Spleen (tissue), 11 donors: ENCODE results near the gene MIEN1. TPM values are rescaled to one million over a fixed set of nuclear protein-coding genes. Genes with fewer than 3 reads are reported as not detected.
A peak's percentile ranks its signal among the peaks of the same experiment; 100 is the strongest.

Experiments used
- DNase-seq: peaks from one replicate; pipeline ENCODE4 v3.0.0-alpha.2; 2020
- H3K27ac ChIP-seq, 8 donors: fragments of 200-600 bp; sonication (generic) in 7 of 8; 1 replicate in 4 of 8; 2 replicates in 4 of 8; pipeline versions ENCODE4 v1.5.0 to v1.8.0; 2016 to 2021; ENCODE audit warnings: inconsistent platforms in 4 of 8, mild to moderate bottlenecking in 4 of 8, moderate library complexity in 1 of 8
- H3K27me3 ChIP-seq, 7 donors: fragments of 200-600 bp; sonication (generic) in 6 of 7; replicated peaks in 1 of 7; 1 replicate in 4 of 7; 2 replicates in 3 of 7; pipeline versions ENCODE4 v1.5.0 to v1.8.0; 2016 to 2021; ENCODE audit warnings: inconsistent platforms in 3 of 7, mild to moderate bottlenecking in 1 of 7
- H3K36me3 ChIP-seq, 6 donors: fragments of 200-600 bp; sonication (generic) in 5 of 6; 1 replicate in 4 of 6; 2 replicates in 2 of 6; pipeline versions ENCODE4 v1.5.0 to v1.8.0; 2016 to 2021; ENCODE audit warnings: inconsistent platforms in 2 of 6
- H3K4me1 ChIP-seq, 6 donors: fragments of 200-600 bp; sonication (generic) in 5 of 6; 1 replicate in 3 of 6; 2 replicates in 3 of 6; pipeline versions ENCODE4 v1.5.0 to v1.8.0; 2016 to 2021; ENCODE audit warnings: inconsistent platforms in 3 of 6
- H3K4me3 ChIP-seq, 8 donors: fragments of 200-600 bp; sonication (generic) in 7 of 8; 1 replicate in 4 of 8; 2 replicates in 4 of 8; pipeline versions ENCODE4 v1.5.0 to v1.8.0; 2016 to 2021; ENCODE audit warnings: inconsistent platforms in 4 of 8, mild to moderate bottlenecking in 4 of 8, moderate library complexity in 2 of 8
- H3K9me3 ChIP-seq, 8 donors: fragments of 200-600 bp; sonication (generic) in 7 of 8; 1 replicate in 4 of 8; 2 replicates in 4 of 8; pipeline versions ENCODE4 v1.5.0 to v1.8.0; 2016 to 2021; ENCODE audit warnings: inconsistent platforms in 4 of 8
- POLR2A ChIP-seq, 3 donors: fragments of 450-650 bp; IDR thresholded peaks; one replicate each; pipeline ENCODE4 v1.5.1; 2017; ENCODE audit warnings: antibody characterized with exemption in 3 of 3, mild to moderate bottlenecking in 1 of 3
- POLR2AphosphoS5 ChIP-seq, 3 donors: sonication (generic); formaldehyde crosslinking; IDR thresholded peaks; one replicate each; pipeline ENCODE4 v1.5.1; 2017; ENCODE audit warnings: antibody characterized with exemption in 3 of 3
- WGBS, 5 donors: extraction: QIAGEN DNeasy Blood & Tissue Kit in 3 of 5; methylation state at CpG; one replicate each; pipeline versions ENCODE4 v1.1.5 to v1.1.7; 2013 to 2018; 5-methylcytosine and 5-hydroxymethylcytosine counted together
- intact Hi-C: fragments of 100-400 bp; cut with DNase I; formaldehyde crosslinking; loops from one replicate; pipeline ENCODE4 v1.15.0; 2023; ENCODE audit warnings: low total_unique reads
- polyA plus RNA-seq, 3 donors: library from polyadenylated mRNA; stranded (reverse); fragments of 200-250 nt; gene quantifications; one replicate each; pipeline ENCODE4 v1.2.1, GENCODE V29; 2013
- total RNA-seq, 7 donors: library from RNA; depleted of rRNA in 3 of 7; stranded (reverse); fragments of >200 nt in 3 of 7; fragmentation: NEBNext Ultra II Directional in 4 of 7; extraction: Animal tissue kit (Norgen Biotek cat#: 25700) in 4 of 7; gene quantifications; one replicate each; pipeline versions ENCODE4 v1.1.0 to v1.2.1, GENCODE V29; 2016 to 2021
- TF ChIP-seq, protein P1 (sequence below), 11 experiments: fragments of 200-600 bp in 7 of 11; fragments of 450-650 bp in 4 of 11; sonication (generic) in 4 of 11; IDR thresholded peaks in 8 of 11; conservative IDR thresholded peaks in 3 of 11; 1 replicate in 7 of 11; 2 replicates in 4 of 11; pipeline versions ENCODE4 v1.4.0 to v1.8.0; 2016 to 2021; ENCODE audit warnings: antibody characterized with exemption in 11 of 11, inconsistent platforms in 4 of 11, mild to moderate bottlenecking in 1 of 11
- donor health status: healthy with polysubstance abuse.
- donor health status: DM: no; HTN: no; CAD: no; lungs with moderate emphysema.
- donor health status: DM: no; HTN: no; CAD: no.
- donor health status: Bipolar disorder and iron deficiency.
- donor health status: healthy.
- donor health status: DM: no; HTN: no; CAD: no.
- donor health status: DM: yes; HTN: yes; CAD: no.

MIEN1 gene
- total and polyA plus RNA-seq, 10 donors = 28.0 to 85.2 (median 51.5) TPM

DNA sequence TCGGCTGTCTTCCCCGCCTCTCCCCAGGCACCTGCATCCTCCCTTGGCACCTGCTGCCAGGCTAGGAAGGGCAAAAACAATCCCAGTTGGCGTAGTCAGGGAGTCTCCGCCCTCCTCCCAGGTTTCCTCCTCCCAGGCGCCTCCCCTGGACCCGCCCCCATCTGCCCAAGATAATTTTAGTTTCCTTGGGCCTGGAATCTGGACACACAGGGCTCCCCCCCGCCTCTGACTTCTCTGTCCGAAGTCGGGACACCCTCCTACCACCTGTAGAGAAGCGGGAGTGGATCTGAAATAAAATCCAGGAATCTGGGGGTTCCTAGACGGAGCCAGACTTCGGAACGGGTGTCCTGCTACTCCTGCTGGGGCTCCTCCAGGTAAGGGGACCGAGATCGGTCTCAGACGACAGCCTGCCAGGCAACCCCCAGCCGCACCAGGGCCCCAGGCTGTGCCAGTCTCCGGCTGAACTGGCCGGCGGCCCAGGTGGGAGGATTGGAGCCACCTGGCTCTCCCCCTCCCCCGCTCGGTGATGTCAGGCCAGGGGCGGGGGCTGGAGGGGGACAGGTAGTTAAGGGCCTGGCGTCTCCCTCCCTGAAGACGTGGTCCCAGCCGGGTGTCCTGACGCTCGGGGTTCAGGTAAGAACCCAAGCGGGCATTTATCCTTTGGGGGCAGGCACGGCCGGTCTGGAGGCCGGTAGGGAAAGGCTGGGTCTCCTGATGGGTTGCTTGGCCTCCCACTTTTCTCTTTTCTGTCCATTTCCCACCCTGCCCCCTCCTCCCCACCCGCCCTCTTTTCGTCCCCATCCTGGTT, 7.6 kb upstream of the MIEN1 start, which contains the start of gene GRB7:
Gene GRB7 (plus strand): TSS at position 179 of the 808 bp plus-strand sequence. CDS start 4,364 bp downstream, outside the sequence.
- H3K4me3 ChIP-seq = peak within 1 kb of the TSS in 6 of 8 donors; percentile 14 to 59 (median 18)
- H3K4me1 ChIP-seq = peaks cover 7 to 43% (median 31%) of the 10 kb centered on the region in 6 donors
- peak within 1 kb of the TSS in 1 of 8 donors; percentile 45 for H3K27ac ChIP-seq

DNA sequence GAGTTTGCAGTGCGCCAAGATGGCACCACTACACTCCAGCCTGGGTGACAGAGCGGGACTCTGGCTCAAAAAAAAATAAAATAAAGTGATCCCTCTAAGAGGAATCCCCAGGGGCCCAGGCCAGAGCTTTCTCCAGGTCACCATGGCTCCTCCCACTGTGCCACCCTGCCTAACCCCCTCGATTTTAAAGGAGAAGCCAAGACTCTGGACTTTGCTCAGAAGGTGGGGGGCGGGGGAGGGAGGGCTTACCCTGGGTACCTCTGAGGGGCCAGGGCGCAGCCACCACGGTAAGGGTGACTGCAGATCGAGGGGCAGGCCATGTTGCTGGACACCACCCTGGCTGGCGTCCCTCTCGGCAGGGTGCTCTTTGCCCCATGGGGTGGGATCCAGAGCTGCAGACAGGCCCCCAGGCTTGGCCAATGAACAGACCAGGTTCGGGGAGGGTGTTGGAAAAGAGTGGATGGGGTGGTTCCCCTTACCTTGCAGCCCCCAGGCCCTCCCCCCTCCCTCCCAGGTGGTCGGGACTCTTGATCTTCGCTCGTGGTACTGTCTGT, 7.0 kb upstream of the MIEN1 start:
- peaks cover 7 to 43% (median 31%) of the 10 kb centered on the region in 6 donors for H3K4me1 ChIP-seq
- no peaks in the 10 kb centered on the region for H3K9me3 ChIP-seq
- peak overlapping the region in 5 of 8 donors; percentile 10 to 59 (median 17) for H3K4me3 ChIP-seq
- 60 to 74% (median 61%) methylated on average over 7 to 13 of the region's 13 CpGs for WGBS, 5 donors
- intact Hi-C loops = no loop called here
- TF ChIP-seq POLR2A (IDR thresholded peaks at IDR 0.05) (no peak), POLR2AphosphoS5 (IDR thresholded peaks at IDR 0.05) (no peak)
- TF ChIP-seq, protein P1, sequence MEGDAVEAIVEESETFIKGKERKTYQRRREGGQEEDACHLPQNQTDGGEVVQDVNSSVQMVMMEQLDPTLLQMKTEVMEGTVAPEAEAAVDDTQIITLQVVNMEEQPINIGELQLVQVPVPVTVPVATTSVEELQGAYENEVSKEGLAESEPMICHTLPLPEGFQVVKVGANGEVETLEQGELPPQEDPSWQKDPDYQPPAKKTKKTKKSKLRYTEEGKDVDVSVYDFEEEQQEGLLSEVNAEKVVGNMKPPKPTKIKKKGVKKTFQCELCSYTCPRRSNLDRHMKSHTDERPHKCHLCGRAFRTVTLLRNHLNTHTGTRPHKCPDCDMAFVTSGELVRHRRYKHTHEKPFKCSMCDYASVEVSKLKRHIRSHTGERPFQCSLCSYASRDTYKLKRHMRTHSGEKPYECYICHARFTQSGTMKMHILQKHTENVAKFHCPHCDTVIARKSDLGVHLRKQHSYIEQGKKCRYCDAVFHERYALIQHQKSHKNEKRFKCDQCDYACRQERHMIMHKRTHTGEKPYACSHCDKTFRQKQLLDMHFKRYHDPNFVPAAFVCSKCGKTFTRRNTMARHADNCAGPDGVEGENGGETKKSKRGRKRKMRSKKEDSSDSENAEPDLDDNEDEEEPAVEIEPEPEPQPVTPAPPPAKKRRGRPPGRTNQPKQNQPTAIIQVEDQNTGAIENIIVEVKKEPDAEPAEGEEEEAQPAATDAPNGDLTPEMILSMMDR (IDR thresholded peaks at IDR 0.05 in 8 of 11, conservative IDR thresholded peaks at IDR 0.05 in 3 of 11) = no peak
- DNase-seq = peak; percentile 72
- H3K27ac ChIP-seq = no peak overlapping the region
- H3K27me3 ChIP-seq = peaks cover 3 to 66% (median 41%) of the 10 kb centered on the region in 7 donors
- no peaks in the 10 kb centered on the region for H3K36me3 ChIP-seq

More for the DNA sequence above, 7.6 kb upstream of the MIEN1 start, which contains the start of gene GRB7:
- peak; percentile 74 for DNase-seq
- H3K9me3 ChIP-seq = no peaks in the 10 kb centered on the region
- no peak for TF ChIP-seq POLR2A (IDR thresholded peaks at IDR 0.05)
- TF ChIP-seq, protein P1 (IDR thresholded peaks at IDR 0.05 in 8 of 11, conservative IDR thresholded peaks at IDR 0.05 in 3 of 11) = no peak
- TF ChIP-seq POLR2AphosphoS5 (IDR thresholded peaks at IDR 0.05) = no peak
- H3K36me3 ChIP-seq = no peaks in the 10 kb centered on the region
- H3K27me3 ChIP-seq = peaks cover 3 to 73% (median 41%) of the 10 kb centered on the region in 7 donors
- 14 to 26% (median 18%) methylated on average over 27 to 34 of the region's 34 CpGs for WGBS, 5 donors
- intact Hi-C loops = no loop called here

- peaks cover 7 to 43% (median 31%) of the 10 kb centered on the region in 6 donors for H3K4me1 ChIP-seq
- no peak for DNase-seq
- 73 to 82% (median 81%) methylated on average over 10 of the region's 10 CpGs for WGBS, 5 donors
- H3K36me3 ChIP-seq = no peaks in the 10 kb centered on the region
- H3K9me3 ChIP-seq = no peaks in the 10 kb centered on the region
- H3K4me3 ChIP-seq = no peak overlapping the region
- H3K27me3 ChIP-seq = peaks cover 3 to 60% (median 41%) of the 10 kb centered on the region in 7 donors
- intact Hi-C loops = no loop called here
- no peak overlapping the region for H3K27ac ChIP-seq
- TF ChIP-seq POLR2A (IDR thresholded peaks at IDR 0.05) (no peak), POLR2AphosphoS5 (IDR thresholded peaks at IDR 0.05) (no peak)
- TF ChIP-seq, protein P1 (IDR thresholded peaks at IDR 0.05 in 8 of 11, conservative IDR thresholded peaks at IDR 0.05 in 3 of 11) = no peak
These were observed 6.2 kb upstream of the MIEN1 start for GRCh38 chr17:39736319-39737165.
